GM23338 (cell line): ENCODE results near the gene REPS1. TPM values are rescaled to one million over a fixed set of nuclear protein-coding genes. Genes with fewer than 3 reads are reported as not detected.

Source experiments
- ATAC-seq: fragments of 200-7000 bp; cut with Tn5 transposase; 3 replicates; pipeline ENCODE4 v1.9.1; 2020
- DNase-seq: peaks from one replicate; pipeline ENCODE4 v3.0.0-alpha.2; 2015; ENCODE audit warnings: low spot score
- H2AFZ ChIP-seq: fragments of 200-600 bp; sonication (generic); 2 replicates; pipeline ENCODE4 v1.8.0; 2016; ENCODE audit warnings: antibody characterized with exemption, mild to moderate bottlenecking, moderate library complexity
- H3F3A ChIP-seq: fragments of 200-600 bp; sonication (generic); replicated peaks from 2 replicates; pipeline ENCODE4 v1.8.0; 2017; ENCODE audit warnings: antibody characterized with exemption, mixed run types, low read depth
- H3K27ac ChIP-seq: fragments of 200-600 bp; sonication (generic); 2 replicates; pipeline ENCODE4 v1.6.1; 2016; ENCODE audit warnings: low read depth
- H3K27me3 ChIP-seq: fragments of 200-600 bp; sonication (generic); 2 replicates; pipeline ENCODE4 v1.8.0; 2016; ENCODE audit warnings: mild to moderate bottlenecking, mixed run types, moderate library complexity; ENCODE audit not compliant: insufficient read depth
- H3K36me3 ChIP-seq: fragments of 200-600 bp; sonication (generic); 2 replicates; pipeline ENCODE4 v1.8.0; 2016; ENCODE audit warnings: mild to moderate bottlenecking; ENCODE audit not compliant: insufficient read depth
- H3K4me1 ChIP-seq: fragments of 200-600 bp; sonication (generic); 2 replicates; pipeline ENCODE4 v1.8.0; 2016; ENCODE audit warnings: mild to moderate bottlenecking, moderate library complexity; ENCODE audit not compliant: insufficient read depth
- H3K4me2 ChIP-seq: fragments of 200-600 bp; sonication (generic); 2 replicates; pipeline ENCODE4 v1.7.1; 2017; ENCODE audit warnings: mixed run types
- H3K4me3 ChIP-seq: fragments of 200-600 bp; sonication (generic); 2 replicates; pipeline ENCODE4 v1.6.1; 2016; ENCODE audit warnings: mixed run types
- H3K79me2 ChIP-seq: fragments of 200-600 bp; sonication (generic); replicated peaks from 2 replicates; pipeline ENCODE4 v1.8.0; 2017; ENCODE audit warnings: mild to moderate bottlenecking; ENCODE audit not compliant: insufficient read depth
- H3K9me2 ChIP-seq: fragments of 200-600 bp; sonication (generic); 2 replicates; pipeline ENCODE4 v1.8.0; 2017; ENCODE audit not compliant: insufficient read depth
- H4K20me1 ChIP-seq: fragments of 200-600 bp; sonication (generic); replicated peaks from 2 replicates; pipeline ENCODE4 v1.8.0; 2017; ENCODE audit warnings: mild to moderate bottlenecking; ENCODE audit not compliant: insufficient read depth
- H3K27ac Mint-ChIP-seq: 2 replicates; pipeline ENCODE4 v1.8.0; 2020; ENCODE audit warnings: inconsistent platforms, mild to moderate bottlenecking, moderate library complexity, mixed read lengths
- H3K27me3 Mint-ChIP-seq: 3 replicates; pipeline ENCODE4 v1.8.0; 2022; ENCODE audit warnings: low read depth, mild to moderate bottlenecking, moderate library complexity, mixed read lengths, inconsistent platforms; ENCODE audit not compliant: insufficient read depth, poor library complexity
- H3K36me3 Mint-ChIP-seq: 3 replicates; pipeline ENCODE4 v1.8.0; 2021; ENCODE audit warnings: low read depth, mild to moderate bottlenecking, inconsistent platforms, moderate library complexity, mixed read lengths
- H3K4me1 Mint-ChIP-seq: 3 replicates; pipeline ENCODE4 v1.8.0; 2020; ENCODE audit warnings: mild to moderate bottlenecking, inconsistent platforms, mixed read lengths
- H3K4me3 Mint-ChIP-seq: 3 replicates; pipeline ENCODE4 v1.8.0; 2021; ENCODE audit warnings: moderate library complexity, mild to moderate bottlenecking, inconsistent platforms, mixed read lengths
- H3K9me3 Mint-ChIP-seq: 3 replicates; pipeline ENCODE4 v1.8.0; 2020; ENCODE audit warnings: moderate library complexity, mild to moderate bottlenecking, inconsistent platforms, mixed read lengths
- CREB1 ChIP-seq: fragments of 250-450 bp; sonication (Bioruptor Pico); IDR thresholded peaks from 2 replicates; pipeline ENCODE4 v1.5.0; 2020; ENCODE audit warnings: low read depth, mild to moderate bottlenecking, moderate library complexity
- EZH2 ChIP-seq: fragments of 200-600 bp; sonication (generic); IDR thresholded peaks from one replicate; pipeline ENCODE4 v1.8.0; 2017; ENCODE audit warnings: antibody characterized with exemption, mild to moderate bottlenecking, low read depth; ENCODE audit not compliant: unreplicated experiment
- EZH2phosphoT487 ChIP-seq: fragments of 200-600 bp; sonication (generic); IDR thresholded peaks from one replicate; pipeline ENCODE4 v1.8.1; 2018; ENCODE audit warnings: antibody characterized with exemption; ENCODE audit not compliant: unreplicated experiment
- JUNB ChIP-seq: IDR thresholded peaks from one replicate; pipeline ENCODE4 v1.6.1; 2016; ENCODE audit warnings: antibody characterized with exemption; ENCODE audit not compliant: unreplicated experiment
- NANOG ChIP-seq: IDR thresholded peaks from 2 replicates; pipeline ENCODE4 v1.6.1; 2016; ENCODE audit warnings: antibody characterized with exemption, borderline replicate concordance
- POLR2AphosphoS5 ChIP-seq: IDR thresholded peaks from 2 replicates; pipeline ENCODE4 v1.6.1; 2016; ENCODE audit warnings: antibody characterized with exemption, low read depth
- STAT1 ChIP-seq: IDR thresholded peaks from one replicate; pipeline ENCODE4 v1.6.1; 2016; ENCODE audit warnings: antibody characterized with exemption; ENCODE audit not compliant: unreplicated experiment
- ZNF114 ChIP-seq: fragments of 250-450 bp; sonication (Bioruptor Pico); IDR thresholded peaks from 2 replicates; pipeline ENCODE4 v1.5.0; 2020; ENCODE audit warnings: mild to moderate bottlenecking, moderate library complexity
- ZNF331 ChIP-seq: fragments of 250-450 bp; sonication (Bioruptor Pico); IDR thresholded peaks from 2 replicates; pipeline ENCODE4 v1.5.0; 2020; ENCODE audit warnings: low read depth, mild to moderate bottlenecking, moderate library complexity
- polyA plus RNA-seq: library from polyadenylated mRNA; unstranded; fragments of >200 nt; fragmentation: Nextera tagmentation; extraction: Ambion mirVana; gene quantifications from 2 replicates; pipeline ENCODE4 v1.2.1, GENCODE V29; 2016
- total RNA-seq: library from RNA; depleted of rRNA; stranded (reverse); fragments of >200 nt; shearing (Covaris generic); gene quantifications from 2 replicates; pipeline ENCODE4 v1.2.3, GENCODE V29; 2014
- TF ChIP-seq, protein P1 (sequence below): IDR thresholded peaks from 2 replicates; pipeline ENCODE4 v1.6.1; 2016; ENCODE audit warnings: antibody characterized with exemption
- TF ChIP-seq, protein P2 (sequence below): IDR thresholded peaks from one replicate; pipeline ENCODE4 v1.6.1; 2018; ENCODE audit warnings: antibody characterized with exemption; ENCODE audit not compliant: unreplicated experiment
- TF ChIP-seq, protein P3 (sequence below): fragments of 250-450 bp; sonication (Bioruptor Pico); IDR thresholded peaks from 2 replicates; pipeline ENCODE4 v1.5.0; 2020; ENCODE audit warnings: mild to moderate bottlenecking, moderate library complexity

The REPS1 gene
- total and polyA plus RNA-seq, 2 experiments from 2014 or later, result 46.0 to 65.7 TPM

DNA sequence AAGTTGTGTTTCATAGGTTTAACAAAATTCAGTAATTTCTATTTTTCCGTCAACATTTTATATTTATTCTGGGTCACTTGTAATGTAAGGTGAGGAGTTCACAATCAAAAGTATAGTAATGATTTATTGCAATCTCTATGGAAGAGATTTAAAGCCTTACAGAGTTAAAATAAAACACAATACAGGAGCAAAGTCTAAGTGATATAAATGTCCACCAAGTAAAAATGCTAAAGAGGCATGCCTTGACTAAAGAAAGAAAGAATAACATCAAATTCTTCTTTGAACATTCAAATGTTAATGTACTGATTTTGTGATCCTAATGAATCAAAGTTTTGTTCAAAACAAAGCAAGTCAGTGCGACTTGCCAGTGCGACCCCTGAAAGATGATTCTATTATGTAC, 61.5 kb downstream of the REPS1 start (continued):
- no peak for TF ChIP-seq STAT1
- TF ChIP-seq EZH2phosphoT487, result no peak
- no peak for TF ChIP-seq ZNF331 (CRISPR knock-in tag)
- TF ChIP-seq EZH2, result no peak

GRCh38 chr6:138925806-138926205, 62.2 kb downstream of the REPS1 start:
- Mint-ChIP-seq H3K4me1 (peaks cover 13% of the 10 kb centered on the region), H3K27me3 (no peaks in the 10 kb centered on the region), H3K27ac (no peak overlapping the region), H3K4me3 (no peak overlapping the region), H3K9me3 (no peaks in the 10 kb centered on the region), H3K36me3 (peaks cover 4% of the 10 kb centered on the region)
- Histone ChIP-seq H2AFZ (no peak overlapping the region), H3K4me3 (no peak overlapping the region), H3F3A (no peaks in the 10 kb centered on the region), H3K27me3 (no peaks in the 10 kb centered on the region), H4K20me1 (no peaks in the 10 kb centered on the region), H3K9me2 (no peaks in the 10 kb centered on the region), H3K79me2 (no peaks in the 10 kb centered on the region), H3K36me3 (no peaks in the 10 kb centered on the region), H3K27ac (no peak overlapping the region), H3K4me1 (peaks cover 7% of the 10 kb centered on the region), H3K4me2 (no peak overlapping the region)
- DNase-seq, result no peak
- no peak for ATAC-seq
- TF ChIP-seq CREB1 (CRISPR knock-in tag), result no peak
- TF ChIP-seq STAT1, result no peak
- no peak for TF ChIP-seq JUNB
- TF ChIP-seq NANOG, result no peak
- TF ChIP-seq, protein P1, sequence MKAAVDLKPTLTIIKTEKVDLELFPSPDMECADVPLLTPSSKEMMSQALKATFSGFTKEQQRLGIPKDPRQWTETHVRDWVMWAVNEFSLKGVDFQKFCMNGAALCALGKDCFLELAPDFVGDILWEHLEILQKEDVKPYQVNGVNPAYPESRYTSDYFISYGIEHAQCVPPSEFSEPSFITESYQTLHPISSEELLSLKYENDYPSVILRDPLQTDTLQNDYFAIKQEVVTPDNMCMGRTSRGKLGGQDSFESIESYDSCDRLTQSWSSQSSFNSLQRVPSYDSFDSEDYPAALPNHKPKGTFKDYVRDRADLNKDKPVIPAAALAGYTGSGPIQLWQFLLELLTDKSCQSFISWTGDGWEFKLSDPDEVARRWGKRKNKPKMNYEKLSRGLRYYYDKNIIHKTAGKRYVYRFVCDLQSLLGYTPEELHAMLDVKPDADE, result no peak
- TF ChIP-seq, protein P2, sequence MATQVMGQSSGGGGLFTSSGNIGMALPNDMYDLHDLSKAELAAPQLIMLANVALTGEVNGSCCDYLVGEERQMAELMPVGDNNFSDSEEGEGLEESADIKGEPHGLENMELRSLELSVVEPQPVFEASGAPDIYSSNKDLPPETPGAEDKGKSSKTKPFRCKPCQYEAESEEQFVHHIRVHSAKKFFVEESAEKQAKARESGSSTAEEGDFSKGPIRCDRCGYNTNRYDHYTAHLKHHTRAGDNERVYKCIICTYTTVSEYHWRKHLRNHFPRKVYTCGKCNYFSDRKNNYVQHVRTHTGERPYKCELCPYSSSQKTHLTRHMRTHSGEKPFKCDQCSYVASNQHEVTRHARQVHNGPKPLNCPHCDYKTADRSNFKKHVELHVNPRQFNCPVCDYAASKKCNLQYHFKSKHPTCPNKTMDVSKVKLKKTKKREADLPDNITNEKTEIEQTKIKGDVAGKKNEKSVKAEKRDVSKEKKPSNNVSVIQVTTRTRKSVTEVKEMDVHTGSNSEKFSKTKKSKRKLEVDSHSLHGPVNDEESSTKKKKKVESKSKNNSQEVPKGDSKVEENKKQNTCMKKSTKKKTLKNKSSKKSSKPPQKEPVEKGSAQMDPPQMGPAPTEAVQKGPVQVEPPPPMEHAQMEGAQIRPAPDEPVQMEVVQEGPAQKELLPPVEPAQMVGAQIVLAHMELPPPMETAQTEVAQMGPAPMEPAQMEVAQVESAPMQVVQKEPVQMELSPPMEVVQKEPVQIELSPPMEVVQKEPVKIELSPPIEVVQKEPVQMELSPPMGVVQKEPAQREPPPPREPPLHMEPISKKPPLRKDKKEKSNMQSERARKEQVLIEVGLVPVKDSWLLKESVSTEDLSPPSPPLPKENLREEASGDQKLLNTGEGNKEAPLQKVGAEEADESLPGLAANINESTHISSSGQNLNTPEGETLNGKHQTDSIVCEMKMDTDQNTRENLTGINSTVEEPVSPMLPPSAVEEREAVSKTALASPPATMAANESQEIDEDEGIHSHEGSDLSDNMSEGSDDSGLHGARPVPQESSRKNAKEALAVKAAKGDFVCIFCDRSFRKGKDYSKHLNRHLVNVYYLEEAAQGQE, result no peak
- TF ChIP-seq ZNF114 (CRISPR knock-in tag), result no peak
- TF ChIP-seq, protein P3, sequence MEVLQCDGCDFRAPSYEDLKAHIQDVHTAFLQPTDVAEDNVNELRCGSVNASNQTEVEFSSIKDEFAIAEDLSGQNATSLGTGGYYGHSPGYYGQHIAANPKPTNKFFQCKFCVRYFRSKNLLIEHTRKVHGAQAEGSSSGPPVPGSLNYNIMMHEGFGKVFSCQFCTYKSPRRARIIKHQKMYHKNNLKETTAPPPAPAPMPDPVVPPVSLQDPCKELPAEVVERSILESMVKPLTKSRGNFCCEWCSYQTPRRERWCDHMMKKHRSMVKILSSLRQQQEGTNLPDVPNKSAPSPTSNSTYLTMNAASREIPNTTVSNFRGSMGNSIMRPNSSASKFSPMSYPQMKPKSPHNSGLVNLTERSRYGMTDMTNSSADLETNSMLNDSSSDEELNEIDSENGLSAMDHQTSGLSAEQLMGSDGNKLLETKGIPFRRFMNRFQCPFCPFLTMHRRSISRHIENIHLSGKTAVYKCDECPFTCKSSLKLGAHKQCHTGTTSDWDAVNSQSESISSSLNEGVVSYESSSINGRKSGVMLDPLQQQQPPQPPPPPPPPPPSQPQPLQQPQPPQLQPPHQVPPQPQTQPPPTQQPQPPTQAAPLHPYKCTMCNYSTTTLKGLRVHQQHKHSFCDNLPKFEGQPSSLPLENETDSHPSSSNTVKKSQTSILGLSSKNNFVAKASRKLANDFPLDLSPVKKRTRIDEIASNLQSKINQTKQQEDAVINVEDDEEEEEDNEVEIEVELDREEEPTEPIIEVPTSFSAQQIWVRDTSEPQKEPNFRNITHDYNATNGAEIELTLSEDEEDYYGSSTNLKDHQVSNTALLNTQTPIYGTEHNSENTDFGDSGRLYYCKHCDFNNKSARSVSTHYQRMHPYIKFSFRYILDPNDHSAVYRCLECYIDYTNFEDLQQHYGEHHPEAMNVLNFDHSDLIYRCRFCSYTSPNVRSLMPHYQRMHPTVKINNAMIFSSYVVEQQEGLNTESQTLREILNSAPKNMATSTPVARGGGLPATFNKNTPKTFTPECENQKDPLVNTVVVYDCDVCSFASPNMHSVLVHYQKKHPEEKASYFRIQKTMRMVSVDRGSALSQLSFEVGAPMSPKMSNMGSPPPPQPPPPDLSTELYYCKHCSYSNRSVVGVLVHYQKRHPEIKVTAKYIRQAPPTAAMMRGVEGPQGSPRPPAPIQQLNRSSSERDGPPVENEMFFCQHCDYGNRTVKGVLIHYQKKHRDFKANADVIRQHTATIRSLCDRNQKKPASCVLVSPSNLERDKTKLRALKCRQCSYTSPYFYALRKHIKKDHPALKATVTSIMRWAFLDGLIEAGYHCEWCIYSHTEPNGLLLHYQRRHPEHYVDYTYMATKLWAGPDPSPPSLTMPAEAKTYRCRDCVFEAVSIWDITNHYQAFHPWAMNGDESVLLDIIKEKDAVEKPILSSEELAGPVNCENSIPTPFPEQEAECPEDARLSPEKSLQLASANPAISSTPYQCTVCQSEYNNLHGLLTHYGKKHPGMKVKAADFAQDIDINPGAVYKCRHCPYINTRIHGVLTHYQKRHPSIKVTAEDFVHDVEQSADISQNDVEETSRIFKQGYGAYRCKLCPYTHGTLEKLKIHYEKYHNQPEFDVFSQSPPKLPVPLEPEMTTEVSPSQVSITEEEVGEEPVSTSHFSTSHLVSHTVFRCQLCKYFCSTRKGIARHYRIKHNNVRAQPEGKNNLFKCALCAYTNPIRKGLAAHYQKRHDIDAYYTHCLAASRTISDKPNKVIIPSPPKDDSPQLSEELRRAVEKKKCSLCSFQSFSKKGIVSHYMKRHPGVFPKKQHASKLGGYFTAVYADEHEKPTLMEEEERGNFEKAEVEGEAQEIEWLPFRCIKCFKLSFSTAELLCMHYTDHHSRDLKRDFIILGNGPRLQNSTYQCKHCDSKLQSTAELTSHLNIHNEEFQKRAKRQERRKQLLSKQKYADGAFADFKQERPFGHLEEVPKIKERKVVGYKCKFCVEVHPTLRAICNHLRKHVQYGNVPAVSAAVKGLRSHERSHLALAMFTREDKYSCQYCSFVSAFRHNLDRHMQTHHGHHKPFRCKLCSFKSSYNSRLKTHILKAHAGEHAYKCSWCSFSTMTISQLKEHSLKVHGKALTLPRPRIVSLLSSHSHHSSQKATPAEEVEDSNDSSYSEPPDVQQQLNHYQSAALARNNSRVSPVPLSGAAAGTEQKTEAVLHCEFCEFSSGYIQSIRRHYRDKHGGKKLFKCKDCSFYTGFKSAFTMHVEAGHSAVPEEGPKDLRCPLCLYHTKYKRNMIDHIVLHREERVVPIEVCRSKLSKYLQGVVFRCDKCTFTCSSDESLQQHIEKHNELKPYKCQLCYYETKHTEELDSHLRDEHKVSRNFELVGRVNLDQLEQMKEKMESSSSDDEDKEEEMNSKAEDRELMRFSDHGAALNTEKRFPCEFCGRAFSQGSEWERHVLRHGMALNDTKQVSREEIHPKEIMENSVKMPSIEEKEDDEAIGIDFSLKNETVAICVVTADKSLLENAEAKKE (CRISPR knock-in tag), result no peak
- TF ChIP-seq POLR2AphosphoS5, result no peak
